Kidney capillary endothelial cell (primary cell): Measurements from ENCODE around the gene CC2D1A.
"Not testable (repeated sequence)": the region's sequence is repeated elsewhere in the genome, so short reads cannot be mapped to it uniquely, and the experiment has no call there.

Source experiments
- DNase-seq: peaks from one replicate; pipeline ENCODE4 v3.0.0-alpha.2; 2018; ENCODE audit warnings: low spot score

Gene CC2D1A

DNA sequence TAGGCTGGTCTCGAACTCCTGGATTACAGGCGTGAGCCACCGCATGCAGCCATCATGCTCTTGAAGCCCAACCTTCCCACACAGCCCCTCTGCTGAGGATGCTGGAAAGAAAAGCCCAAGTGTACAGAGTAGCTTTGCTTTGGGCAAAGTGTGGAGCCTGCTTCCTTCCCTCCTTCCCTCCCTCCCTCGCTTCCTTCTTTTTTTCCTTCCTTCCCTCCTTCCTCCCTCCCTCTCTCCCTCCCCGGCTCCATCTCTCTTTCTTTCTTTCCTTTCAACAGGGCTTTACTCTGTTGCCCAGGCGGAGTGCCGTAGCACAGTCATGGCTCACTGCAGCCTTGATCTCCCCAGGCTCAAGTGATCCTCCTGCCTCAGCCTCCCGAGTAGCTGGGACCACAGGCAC, 2.7 kb downstream of the CC2D1A start:
- DNase-seq = no peak

DNA sequence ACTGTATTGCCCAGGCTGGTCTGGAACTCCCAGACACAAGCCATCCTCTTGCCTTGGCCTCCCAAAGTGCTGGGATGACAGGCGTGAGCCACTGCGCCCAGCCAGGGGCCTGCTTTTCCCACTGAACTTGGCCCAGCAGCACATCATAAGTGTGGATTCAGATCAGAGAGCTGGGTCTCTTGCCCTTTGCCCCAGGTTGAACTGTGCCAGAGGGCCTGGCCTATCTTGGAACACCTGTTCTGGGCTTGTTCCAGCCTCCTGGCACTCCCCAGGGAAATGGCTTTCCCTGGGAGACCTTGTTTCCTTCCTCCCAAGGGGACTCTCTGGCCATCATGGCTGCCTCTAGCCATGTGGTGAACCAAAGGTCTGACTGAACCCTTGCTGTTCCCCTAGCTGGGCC, 3.4 kb downstream of the CC2D1A start:
- DNase-seq = no peak

DNA sequence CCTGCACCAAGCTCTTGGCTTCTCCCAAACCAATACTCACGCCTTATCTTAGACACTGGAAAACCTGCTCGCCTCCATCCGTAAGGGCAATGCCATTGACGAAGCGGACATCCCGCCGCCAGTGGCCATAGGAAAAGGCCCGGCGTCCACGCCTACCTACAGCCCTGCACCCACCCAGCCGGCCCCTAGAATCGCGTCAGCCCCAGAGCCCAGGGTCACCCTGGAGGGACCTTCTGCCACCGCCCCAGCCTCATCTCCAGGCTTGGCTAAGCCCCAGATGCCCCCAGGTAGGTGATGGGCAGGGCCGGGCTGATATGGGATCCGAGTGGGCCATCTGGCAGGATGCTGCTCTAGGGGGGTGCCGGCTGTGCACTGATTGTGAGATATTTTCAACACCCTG, 7.4 kb downstream of the CC2D1A start:
- no peak for DNase-seq

DNA sequence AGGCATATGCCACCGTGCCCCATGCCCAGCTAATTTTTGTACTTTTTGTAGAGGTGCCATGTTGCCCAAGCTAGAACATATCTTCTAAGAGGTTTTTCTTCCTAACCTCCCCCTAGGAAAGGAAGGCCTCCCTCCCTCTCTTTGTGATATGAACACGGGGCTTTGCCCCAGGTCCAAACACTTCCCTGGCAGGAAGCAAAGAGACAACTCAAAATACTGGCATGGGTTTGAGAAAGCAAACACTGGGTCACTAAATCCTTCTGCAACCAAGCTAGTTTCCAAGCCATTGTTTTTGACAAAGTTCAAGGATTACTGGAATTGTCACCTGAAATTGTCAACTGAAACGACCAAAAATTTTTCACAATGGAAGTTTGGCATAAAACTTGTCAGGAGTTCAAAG, 8.8 kb downstream of the CC2D1A start:
- no peak for DNase-seq

DNA sequence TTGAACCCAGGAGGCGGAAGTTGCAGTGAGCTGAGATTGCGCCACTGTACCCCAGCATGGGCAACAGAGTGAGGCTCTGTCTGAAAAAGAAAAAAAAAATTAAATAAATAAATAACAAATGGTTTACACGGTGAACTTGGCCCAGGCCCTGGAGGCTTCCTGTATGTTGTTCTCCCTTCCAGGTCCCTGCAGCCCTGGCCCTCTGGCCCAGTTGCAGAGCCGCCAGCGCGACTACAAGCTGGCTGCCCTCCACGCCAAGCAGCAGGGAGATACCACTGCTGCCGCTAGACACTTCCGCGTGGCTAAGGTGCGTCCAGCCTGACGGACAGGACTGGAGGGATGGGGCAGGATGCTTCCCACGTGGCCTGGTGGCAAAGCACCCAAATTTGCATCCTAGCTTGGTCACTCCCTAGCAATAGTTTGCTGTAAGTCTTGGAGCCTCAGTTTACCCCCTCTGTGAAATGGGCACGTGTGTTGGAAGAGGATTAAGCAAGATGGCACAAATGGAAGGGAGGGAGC, 11.9 kb downstream of the CC2D1A start:
- DNase-seq = no peak

DNA sequence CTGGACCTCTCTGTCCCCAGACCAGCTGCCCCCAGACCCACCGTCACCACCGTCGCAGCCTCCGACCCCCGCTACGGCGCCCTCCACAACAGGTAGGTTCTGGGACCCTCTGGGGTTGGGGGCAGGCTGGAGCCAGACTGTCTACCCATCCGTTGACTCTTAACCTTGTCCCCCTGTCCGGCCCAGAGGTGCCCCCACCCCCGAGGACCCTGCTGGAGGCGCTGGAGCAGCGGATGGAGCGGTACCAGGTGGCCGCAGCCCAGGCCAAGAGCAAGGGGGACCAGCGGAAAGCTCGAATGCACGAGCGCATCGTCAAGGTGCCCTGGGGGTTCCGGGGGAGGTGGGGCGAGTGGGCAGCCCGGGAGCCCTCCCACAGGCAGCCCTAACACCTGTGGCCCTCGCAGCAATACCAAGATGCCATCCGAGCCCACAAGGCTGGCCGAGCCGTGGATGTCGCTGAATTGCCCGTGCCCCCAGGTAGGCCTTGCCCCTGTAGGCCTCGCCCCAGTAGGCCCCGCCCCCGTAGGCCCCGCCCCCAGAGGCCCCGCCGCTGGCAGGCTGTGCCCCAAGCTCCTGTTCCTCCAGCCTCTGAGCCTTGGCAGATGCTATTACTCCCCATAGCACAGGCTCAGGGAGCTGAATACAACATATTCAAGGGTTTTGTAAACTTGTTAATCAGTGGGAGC, 12.9 kb downstream of the CC2D1A start:
- DNase-seq = no peak

DNA sequence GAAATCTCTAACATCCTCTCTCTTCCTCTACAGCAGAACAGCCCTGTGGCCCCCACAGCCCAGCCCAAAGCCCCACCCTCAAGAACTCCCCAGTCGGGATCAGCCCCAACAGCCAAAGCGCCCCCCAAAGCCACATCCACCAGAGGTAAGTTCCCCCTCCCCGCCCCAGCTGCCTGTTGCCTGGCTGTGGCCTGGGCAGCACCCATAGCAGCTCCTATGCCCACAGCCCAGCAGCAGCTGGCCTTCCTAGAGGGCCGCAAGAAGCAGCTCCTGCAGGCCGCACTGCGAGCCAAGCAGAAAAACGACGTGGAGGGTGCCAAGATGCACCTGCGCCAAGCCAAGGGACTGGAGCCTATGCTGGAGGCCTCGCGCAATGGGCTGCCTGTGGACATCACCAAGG, 14.5 kb downstream of the CC2D1A start:
- no peak for DNase-seq

DNA sequence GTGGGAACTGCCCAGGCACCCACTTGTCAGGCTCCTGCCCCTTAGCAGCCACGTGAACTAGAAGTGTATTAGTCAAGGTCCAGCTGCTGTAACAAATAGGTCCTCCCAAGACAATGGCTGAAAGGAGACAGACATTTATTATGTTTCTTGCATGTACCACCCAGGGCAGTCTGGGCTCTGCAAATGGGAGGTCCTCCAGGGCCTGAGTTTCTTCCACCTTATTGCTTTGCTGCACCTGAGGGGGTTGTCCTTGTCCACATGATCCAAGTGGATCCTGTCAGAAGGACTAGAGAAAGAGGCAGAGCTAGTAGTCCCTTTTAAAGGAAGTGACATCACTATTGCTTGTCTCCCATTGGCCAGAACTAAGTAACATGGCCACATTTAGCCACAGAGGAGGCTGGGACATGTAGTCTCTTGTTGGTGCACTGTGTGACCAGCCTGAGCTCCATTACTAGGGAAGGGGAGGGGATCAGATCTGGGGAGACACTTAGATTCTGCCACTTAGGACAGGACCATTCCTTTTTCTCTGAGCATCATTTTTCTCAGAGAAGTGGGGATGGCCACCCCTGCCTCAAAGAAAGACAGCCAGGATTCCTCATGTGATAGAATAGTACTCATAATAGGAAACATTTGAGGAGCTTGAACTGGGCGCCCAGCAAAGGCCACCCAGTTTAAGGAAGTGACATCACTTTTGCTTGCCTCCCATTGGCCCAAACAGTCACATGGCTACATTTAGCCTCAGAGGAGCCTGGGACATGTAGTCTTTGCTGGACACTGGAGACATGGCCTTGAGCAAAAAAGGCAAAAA, 15.1 kb downstream of the CC2D1A start:
- DNase-seq = peak; percentile 47

DNA sequence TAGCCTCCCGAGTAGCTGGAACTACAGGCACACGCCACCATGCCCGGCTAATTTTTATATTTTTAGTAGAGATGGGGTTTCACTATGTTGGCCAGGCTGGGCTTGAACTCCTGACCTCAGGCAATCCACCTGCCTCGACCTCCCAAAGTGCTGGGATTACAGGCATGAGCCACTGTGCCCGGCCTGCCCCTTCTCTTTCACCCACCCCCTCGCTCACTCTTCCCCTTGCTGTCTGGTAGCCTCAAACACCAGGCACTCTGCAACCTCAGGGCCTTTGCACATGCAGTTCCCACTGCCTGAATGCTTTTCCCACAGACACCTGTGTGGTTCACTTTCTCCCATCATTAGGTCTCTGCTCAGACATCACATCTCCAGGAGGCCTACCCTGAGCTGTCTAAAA, 16.1 kb downstream of the CC2D1A start:
- DNase-seq = not testable (repeated sequence)

DNA sequence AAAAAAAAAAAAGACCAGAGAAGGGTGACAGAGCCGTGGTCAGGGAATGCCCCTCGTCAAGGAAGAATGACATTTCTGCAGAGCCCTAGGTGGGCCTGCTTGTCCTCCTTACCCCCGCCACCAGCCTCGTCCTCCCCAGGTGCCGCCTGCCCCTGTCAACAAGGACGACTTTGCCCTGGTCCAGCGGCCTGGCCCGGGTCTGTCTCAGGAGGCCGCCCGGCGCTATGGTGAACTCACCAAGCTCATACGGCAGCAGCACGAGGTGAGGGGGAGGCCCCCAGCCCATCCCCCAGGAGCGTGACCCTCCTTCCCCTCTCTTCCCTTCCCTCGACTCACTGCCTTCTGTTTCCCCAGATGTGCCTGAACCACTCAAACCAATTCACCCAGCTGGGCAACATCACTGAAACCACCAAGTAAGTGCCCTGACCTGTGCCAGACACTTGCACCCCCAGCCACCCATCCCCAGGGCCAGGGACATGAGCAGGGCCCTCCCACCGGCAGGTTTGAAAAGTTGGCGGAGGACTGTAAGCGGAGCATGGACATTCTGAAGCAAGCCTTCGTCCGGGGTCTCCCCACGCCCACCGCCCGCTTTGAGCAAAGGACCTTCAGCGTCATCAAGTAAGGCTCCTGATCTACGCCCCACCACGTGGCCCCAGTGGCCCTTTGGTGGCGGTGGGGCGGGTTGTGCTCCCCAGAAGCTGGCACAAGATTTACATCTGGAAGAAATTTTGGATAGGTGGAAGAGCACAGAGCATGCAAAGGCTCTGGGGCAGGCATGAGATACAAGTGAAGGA, 17.4 kb downstream of the CC2D1A start:
- DNase-seq = no peak

DNA sequence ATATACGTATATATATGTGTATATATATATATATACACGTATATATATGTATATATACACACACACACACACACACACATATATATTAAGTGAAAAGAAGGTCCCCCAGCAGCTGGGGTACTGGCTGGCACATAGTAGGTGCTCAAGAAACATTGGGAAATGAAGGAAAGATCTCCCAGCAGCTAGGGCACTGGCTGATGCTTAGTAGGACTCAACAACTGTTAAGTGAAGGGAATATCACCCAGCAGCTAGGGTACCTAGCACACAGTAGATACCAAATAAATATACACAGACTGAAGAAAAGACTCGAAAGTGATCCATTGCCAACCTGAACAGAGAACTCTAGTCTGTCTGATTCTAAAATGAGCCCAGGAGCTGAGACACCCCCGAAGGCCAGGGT, 20.0 kb downstream of the CC2D1A start:
- no peak for DNase-seq

DNA sequence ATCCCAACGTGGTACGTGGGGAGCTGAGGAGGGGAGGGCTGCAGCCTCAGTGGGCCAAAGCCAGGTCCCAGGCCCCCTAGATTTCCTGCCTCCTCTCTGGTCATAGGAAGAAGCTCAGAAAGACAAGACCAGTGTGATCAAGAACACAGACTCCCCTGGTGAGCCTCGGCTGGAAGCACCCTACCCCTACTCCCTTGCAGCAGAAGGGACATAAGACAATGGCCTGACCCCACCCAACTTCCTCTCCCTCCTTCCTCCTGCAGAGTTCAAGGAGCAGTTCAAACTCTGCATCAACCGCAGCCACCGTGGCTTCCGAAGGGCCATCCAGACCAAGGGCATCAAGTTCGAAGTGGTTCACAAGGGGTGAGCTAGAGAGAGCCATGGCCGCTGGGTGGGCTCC, 20.7 kb downstream of the CC2D1A start:
- no peak for DNase-seq

DNA sequence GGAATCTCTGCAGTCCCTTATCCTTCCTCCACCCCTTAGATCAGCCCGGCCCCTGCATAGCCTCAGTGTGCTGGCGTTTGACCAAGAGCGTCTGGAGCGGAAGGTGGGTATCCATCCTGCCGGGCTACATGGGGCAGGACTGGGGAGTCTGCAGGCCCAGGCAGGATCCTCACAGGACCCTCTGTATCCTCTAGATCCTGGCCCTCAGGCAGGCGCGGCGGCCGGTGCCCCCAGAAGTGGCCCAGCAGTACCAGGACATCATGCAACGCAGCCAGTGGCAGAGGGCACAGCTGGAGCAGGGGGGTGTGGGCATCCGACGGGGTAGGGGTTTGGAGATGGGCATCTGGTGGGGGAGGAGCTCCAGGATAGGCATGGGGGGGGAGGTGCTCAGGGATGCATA, 23.3 kb downstream of the CC2D1A start:
- DNase-seq = no peak

DNA sequence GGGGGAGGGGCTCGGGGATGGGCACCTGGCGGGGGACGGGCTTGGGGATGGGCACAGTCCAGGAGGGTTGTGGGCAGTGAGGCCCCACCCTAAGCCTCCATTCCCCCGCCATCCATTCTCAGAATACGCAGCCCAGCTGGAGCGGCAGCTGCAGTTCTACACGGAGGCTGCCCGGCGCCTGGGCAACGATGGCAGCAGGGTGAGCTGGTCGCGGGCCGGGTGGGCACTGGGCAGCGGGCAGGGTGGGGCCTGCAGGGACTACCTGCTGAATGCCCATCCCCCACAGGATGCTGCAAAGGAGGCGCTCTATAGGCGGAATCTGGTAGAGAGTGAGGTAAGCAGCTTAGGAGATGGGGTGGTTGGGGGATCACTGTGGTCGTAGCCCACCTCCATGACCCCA, 24.0 kb downstream of the CC2D1A start:
- DNase-seq = no peak

DNA sequence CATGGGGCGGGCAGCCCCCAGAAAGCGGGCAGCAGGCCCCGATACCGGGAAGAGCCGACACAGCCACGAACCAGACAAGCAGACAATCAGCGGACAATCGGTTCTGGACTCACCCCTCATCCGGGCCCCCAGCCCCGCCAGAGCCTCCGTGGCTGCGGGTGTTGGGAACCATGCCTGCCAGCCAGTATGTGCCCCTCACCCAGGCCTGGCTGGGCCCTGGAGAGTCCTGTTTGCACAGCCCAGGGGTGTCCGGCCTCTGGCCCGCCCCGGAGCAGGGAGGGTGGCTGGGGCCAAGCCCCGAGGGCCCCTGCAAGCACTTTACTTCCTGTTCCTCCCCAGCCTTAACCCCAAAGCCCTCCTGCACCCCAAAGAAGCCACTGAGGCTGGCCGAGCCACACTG, 24.4 kb downstream of the CC2D1A start:
- DNase-seq = no peak

DNA sequence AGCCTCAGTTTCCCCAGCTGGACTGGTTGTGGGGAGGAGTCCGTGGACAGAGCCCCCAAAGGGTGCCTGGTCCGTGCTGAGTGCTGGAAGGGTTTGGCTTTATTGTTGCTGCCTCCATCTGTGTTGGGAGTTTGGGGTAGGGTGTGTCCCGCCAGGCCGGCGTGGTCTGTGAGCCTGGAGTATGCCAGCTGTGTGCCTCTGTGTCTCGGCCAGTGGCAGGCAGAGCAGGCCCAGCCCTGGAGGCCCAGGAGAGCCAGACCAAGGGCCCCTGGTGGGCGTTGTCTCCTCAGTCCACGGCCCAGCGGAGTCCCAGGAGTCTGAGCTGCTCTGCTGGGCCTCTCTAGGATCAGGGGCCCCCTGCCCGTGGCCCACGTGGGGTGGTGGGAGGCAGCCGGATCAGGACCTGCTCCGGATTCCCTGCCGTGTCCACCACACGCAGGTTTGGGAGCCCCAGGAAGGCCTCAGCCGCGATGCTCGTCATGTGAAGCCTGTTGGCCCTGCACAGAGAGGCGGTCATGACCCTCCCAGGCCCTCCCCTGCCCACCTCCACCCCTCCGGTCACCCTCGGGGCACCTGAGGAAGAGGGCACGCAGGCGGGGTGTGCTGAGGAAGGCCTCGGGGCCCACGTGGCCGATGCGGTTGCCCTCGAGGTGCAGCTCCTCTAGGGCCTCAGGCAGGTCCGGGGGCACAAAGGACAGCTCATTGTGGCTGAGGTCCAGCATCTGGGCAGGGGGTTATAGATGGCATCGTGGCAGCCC, 25.6 kb downstream of the CC2D1A start:
- DNase-seq = no peak

DNA sequence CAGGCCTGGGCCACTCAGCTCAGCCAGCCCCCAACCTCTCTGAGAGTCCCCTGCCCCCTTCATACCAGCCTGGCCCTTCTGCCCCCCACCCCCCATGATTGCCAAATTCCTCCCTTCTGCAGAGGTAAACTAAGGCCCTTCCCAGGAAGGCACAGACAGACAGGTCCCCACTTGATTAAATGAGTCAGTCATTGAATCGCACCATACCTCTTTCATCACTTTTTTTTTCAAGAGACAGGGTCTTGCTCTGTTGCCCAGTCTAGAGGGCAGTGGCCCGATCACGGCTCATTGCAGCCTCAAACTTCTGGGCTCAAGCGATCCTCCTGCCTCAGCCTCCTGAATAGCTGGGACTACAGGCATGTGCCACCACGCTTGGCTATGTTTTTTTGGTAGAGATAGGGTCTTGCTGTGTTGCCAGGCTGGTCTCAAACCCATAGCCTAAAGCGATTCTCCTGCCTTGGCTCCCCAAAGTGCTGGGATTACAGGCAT, 26.2 kb downstream of the CC2D1A start:
- DNase-seq = no peak

DNA sequence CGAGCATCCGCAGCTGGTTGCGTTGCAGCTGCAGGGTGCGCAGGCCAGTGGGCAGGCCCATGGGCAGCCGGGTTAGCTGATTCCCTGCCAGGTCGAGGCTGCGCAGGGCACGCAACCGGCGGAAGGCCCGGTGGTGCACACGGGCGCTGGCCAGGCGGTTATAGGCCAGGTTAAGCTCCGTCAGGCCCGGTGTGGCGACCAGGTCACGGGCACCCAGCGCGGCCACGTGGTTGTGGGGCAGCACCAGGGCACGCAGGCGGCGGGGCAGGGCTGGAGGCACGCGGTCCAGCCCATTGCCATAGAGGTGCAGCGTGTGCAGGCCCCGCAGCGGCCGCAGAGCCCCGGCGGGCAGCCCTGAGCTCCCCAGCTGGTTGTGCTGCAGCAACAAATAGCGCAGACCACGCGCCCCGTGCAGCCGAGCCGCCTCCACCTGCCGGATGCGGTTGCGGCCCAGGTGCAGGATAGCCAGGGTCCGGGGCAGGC, 27.0 kb downstream of the CC2D1A start:
- no peak for DNase-seq

DNA sequence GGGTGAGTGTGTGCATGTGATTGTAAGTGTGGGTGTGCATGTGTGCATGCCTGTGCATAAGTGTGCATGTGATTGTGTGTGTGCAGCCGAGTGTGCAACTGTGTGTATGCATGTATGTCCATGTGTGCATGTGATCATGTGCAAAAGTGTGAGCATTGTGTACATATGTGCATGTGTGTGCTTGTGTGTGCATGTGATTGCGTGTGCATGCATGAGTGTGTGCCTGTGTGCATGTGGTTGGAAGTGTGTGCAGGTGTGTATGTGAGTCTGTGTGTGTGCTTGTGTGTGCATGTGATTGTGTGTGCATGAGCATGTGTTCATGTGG, 28.7 kb downstream of the CC2D1A start:
- no peak for DNase-seq

DNA sequence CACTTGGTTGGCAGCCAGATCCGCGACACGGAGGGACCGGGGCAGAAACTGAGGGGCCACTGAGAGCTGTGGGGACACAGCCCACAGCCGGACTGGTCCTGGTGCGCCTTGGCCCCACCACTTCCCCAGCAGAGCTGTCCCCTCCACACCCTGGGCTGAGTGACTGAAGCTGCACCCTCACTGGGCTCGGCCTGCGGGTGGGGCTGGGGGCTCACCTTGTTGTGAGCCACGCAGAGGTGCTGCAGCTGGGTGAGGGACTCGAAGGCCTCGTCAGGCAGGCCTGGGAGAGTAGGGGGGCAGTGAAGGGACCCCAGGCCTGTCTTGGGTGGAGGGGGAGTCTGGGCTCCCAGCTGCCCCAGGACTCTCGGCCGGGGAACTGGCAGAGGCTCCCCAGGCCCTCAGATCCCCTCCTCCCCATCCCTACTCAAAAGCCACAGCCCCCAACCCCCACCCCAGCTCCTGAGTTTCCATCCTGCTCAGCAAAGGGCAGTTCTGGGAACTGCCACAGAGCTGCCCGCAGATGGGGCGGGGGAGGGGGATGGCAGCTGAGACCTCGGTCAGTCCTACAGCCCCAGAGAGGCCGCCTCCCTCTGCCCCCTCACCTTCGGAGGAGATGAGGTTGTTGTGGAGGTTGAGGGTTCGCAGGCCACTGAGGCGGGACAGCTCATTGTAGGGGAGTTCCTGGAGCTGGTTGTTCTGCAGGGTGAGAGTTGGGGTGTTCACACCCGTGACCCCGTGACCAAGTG, 29.9 kb downstream of the CC2D1A start:
- no peak for DNase-seq
